Endothelial cell of umbilical vein (primary cell): ENCODE measurements around the gene TMEM270.

Experiments
- EZH2 ChIP-seq: IDR thresholded peaks from 2 replicates; pipeline ENCODE4 v1.6.1; 2012; ENCODE audit warnings: borderline replicate concordance, low read depth, mild to moderate bottlenecking, moderate library complexity, low read length, inconsistent platforms; ENCODE audit not compliant: severe bottlenecking
- TF ChIP-seq, protein P1 (sequence below), 2 donors: IDR thresholded peaks; 1 replicate in 1 of 2; 2 replicates in 1 of 2; pipeline ENCODE4 v1.5.1; 2011; ENCODE audit warnings: low read length in 2 of 2, mild to moderate bottlenecking in 2 of 2, moderate library complexity in 2 of 2, control low read depth in 1 of 2, inconsistent platforms in 1 of 2, low read depth in 1 of 2; ENCODE audit not compliant: insufficient read depth in 1 of 2; ENCODE audit errors: extremely low read depth in 1 of 2

DNA sequence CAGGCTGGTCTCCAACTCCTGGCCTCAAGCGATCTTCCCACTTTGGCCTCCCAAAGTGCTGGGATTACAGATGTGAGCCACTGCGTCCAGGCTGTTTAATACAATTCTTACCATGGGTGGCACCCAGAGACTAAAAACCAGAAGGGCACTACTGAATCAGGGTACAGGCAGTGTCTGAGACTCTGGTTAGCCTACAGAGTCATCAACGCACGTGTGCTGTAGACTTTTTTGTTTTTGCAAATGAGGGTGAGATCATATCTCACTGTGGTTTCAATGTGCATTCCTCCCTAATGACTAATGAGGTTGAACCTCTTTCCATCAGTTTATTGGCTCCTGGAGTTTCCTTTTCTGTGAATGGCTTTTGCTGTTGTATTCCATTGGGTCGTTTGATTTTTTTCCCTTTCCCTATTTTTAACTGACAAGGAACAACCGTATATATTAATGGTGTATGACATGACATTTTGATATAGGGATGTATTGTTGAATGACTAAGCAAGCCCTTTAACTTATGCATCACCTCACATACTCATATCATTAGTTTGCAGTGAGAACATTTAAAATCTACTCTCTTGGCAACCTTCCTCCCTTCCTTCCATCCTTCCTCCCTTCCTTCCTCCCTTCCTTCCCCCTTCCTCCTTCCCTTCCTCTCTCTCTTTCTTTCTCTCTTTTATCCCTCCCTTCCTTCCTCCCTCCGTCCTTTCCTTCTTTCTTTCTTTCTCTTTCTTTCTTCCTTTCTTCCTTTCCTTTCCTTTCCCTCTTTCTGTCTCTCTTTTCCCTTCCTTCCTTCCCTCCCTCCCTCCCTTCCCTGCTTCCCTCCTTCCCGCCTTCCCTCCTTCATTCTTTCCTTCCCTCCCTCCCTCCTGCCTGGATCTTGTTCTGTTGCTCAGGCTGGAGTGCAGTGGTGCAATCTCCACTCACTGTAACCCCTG lies 9.3 kb upstream of the TMEM270 start:
- TF ChIP-seq, protein P1, sequence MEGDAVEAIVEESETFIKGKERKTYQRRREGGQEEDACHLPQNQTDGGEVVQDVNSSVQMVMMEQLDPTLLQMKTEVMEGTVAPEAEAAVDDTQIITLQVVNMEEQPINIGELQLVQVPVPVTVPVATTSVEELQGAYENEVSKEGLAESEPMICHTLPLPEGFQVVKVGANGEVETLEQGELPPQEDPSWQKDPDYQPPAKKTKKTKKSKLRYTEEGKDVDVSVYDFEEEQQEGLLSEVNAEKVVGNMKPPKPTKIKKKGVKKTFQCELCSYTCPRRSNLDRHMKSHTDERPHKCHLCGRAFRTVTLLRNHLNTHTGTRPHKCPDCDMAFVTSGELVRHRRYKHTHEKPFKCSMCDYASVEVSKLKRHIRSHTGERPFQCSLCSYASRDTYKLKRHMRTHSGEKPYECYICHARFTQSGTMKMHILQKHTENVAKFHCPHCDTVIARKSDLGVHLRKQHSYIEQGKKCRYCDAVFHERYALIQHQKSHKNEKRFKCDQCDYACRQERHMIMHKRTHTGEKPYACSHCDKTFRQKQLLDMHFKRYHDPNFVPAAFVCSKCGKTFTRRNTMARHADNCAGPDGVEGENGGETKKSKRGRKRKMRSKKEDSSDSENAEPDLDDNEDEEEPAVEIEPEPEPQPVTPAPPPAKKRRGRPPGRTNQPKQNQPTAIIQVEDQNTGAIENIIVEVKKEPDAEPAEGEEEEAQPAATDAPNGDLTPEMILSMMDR (IDR thresholded peaks at IDR 0.05; ENCODE audit: extremely low read depth in 1 of 2, insufficient read depth in 1 of 2, low read depth in 1 of 2, low read length in 2 of 2): no peak
- no peak for TF ChIP-seq EZH2
